Right cardiac atrium (tissue), 5 donors: ENCODE data around the gene GART. TPM values are rescaled to one million over a fixed set of nuclear protein-coding genes. Genes with fewer than 3 reads are reported as not detected.
A peak's percentile ranks its signal among the peaks of the same experiment; 100 is the strongest.

Source experiments
- ATAC-seq, 2 donors: fragments of 200-7000 bp; cut with Tn5 transposase; one replicate each; pipeline versions ENCODE4 v1.8.0 to v1.9.1; 2020; ENCODE audit warnings: moderate library complexity in 2 of 2, mild to moderate bottlenecking in 1 of 2
- DNase-seq, 3 donors: peaks; one replicate each; pipeline ENCODE4 v3.0.0-alpha.2; 2020
- H3K27ac ChIP-seq: one replicate; pipeline ENCODE4 v1.5.1; 2013; ENCODE audit warnings: mild to moderate bottlenecking, low read length, control low read depth, moderate library complexity
- H3K27me3 ChIP-seq: one replicate; pipeline ENCODE4 v1.6.1; 2013; ENCODE audit not compliant: control insufficient read depth, insufficient read depth
- H3K4me1 ChIP-seq: one replicate; pipeline ENCODE4 v1.6.1; 2013; ENCODE audit warnings: low read length; ENCODE audit not compliant: control insufficient read depth, insufficient read depth
- H3K4me3 ChIP-seq: one replicate; pipeline ENCODE4 v1.5.1; 2013; ENCODE audit warnings: low read length, control low read depth
- H3K9me3 ChIP-seq: one replicate; pipeline ENCODE4 v1.6.1; 2013; ENCODE audit warnings: low read length; ENCODE audit not compliant: control insufficient read depth
- WGBS: extraction: QIAGEN DNeasy Blood & Tissue Kit; methylation state at CpG from one replicate; pipeline ENCODE4 v1.1.7; 2013; 5-methylcytosine and 5-hydroxymethylcytosine counted together
- intact Hi-C, 4 donors: fragments of 100-400 bp; cut with DNase I; formaldehyde crosslinking; loops; one replicate each; pipeline versions ENCODE4 v1.11.0 to v1.14.0; 2022 to 2023
- polyA plus RNA-seq: library from polyadenylated mRNA; stranded (reverse); fragments of 200-250 nt; gene quantifications from one replicate; pipeline ENCODE4 v1.2.3, GENCODE V29; 2013
- total RNA-seq, 4 donors: library from RNA; stranded (reverse); fragmentation: NEBNext Ultra II Directional; extraction: Animal tissue kit (Norgen Biotek cat#: 25700); gene quantifications; one replicate each; pipeline ENCODE4 v1.2.1, GENCODE V29; 2021
- donor health status: healthy with polysubstance abuse.
- donor health status: DM: no; HTN: yes; CAD: no.
- donor health status: DM: no; HTN: no; CAD: no.
- donor health status: DM: no; HTN: yes; CAD: no; lungs with severe emphysema.
- donor health status: DM: yes; HTN: yes; CAD: no.

The GART gene
- total and polyA plus RNA-seq, 5 donors, result 12.7 to 47.4 (median 30.2) TPM

DNA sequence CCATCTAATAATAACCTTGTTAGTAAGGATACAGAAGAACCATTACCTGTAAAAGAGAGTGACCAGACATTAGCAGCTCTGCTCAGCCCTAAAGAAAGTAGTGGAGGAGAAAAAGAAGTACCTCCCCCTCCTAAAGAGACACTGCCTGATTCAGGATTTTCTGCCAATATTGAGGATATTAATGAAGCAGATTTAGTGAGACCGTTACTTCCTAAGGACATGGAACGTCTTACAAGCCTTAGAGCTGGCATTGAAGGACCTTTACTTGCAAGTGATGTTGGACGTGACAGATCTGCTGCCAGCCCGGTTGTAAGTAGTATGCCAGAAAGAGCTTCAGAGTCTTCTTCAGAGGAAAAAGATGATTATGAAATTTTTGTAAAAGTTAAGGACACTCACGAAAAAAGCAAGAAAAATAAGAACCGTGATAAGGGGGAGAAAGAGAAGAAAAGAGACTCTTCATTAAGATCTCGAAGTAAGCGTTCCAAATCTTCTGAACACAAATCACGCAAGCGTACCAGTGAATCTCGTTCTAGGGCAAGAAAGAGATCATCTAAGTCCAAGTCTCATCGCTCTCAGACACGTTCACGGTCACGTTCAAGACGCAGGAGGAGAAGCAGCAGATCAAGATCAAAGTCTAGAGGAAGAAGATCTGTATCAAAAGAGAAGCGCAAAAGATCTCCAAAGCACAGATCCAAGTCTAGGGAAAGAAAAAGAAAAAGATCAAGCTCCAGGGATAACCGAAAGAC lies 12.5 kb upstream of the GART start:
- H3K27ac ChIP-seq, result no peak overlapping the region
- WGBS, result 92% methylated on average over 18 of the region's 18 CpGs
- H3K4me3 ChIP-seq, result no peak overlapping the region
- ATAC-seq, result no peak
- H3K4me1 ChIP-seq, result peaks cover 5% of the 10 kb centered on the region
- intact Hi-C loops, result no loop called here
- DNase-seq, result no peak
- H3K27me3 ChIP-seq, result no peaks in the 10 kb centered on the region
- H3K9me3 ChIP-seq, result no peaks in the 10 kb centered on the region

DNA sequence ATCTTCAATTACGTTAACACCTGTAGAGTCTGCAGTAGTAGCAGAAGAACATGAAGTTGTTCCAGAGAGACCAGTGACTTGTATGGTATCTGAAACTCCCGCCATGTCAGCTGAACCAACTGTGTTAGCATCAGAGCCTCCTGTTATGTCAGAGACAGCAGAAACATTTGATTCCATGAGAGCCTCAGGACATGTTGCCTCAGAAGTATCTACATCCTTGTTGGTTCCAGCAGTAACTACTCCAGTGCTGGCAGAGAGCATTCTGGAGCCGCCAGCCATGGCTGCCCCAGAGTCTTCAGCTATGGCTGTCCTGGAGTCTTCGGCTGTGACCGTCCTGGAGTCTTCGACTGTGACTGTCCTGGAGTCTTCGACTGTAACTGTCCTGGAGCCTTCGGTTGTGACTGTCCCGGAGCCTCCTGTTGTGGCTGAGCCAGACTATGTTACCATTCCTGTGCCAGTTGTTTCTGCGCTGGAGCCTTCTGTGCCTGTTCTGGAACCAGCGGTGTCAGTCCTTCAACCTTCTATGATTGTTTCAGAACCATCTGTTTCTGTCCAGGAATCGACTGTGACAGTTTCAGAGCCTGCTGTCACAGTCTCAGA lies 11.2 kb upstream of the GART start:
- 96% methylated on average over 12 of the region's 12 CpGs for WGBS
- DNase-seq (peak in 1 of 3 donors; percentile 29), ATAC-seq (no peak)
- intact Hi-C loops, result no loop called here
- Histone ChIP-seq H3K27me3 (no peaks in the 10 kb centered on the region), H3K4me1 (peaks cover 5% of the 10 kb centered on the region), H3K4me3 (no peak overlapping the region), H3K27ac (no peak overlapping the region), H3K9me3 (no peaks in the 10 kb centered on the region)

GRCh38 chr21:33552093-33552998 lies 10.4 kb upstream of the GART start:
- Histone ChIP-seq H3K27ac (no peak overlapping the region), H3K9me3 (no peaks in the 10 kb centered on the region), H3K4me1 (peaks cover 4% of the 10 kb centered on the region), H3K27me3 (no peaks in the 10 kb centered on the region), H3K4me3 (no peak overlapping the region)
- DNase-seq, result no peak
- peak; percentile 22 to 23 for ATAC-seq
- intact Hi-C loops, result no loop called here
- 97% methylated on average over 24 of the region's 24 CpGs for WGBS

- Histone ChIP-seq H3K4me1 (no peaks in the 10 kb centered on the region), H3K27me3 (no peaks in the 10 kb centered on the region), H3K27ac (no peak overlapping the region), H3K4me3 (no peak overlapping the region), H3K9me3 (no peaks in the 10 kb centered on the region)
- intact Hi-C loops, result no loop called here
- ATAC-seq (no peak), DNase-seq (no peak)
- WGBS, result over 99% methylated on average over 2 of the region's 2 CpGs
These were observed 9.7 kb upstream of the GART start for GRCh38 chr21:33551664-33552063.

- no peaks in the 10 kb centered on the region for H3K27me3 ChIP-seq
- H3K4me1 ChIP-seq, result no peaks in the 10 kb centered on the region
- no peaks in the 10 kb centered on the region for H3K9me3 ChIP-seq
- H3K4me3 ChIP-seq, result no peak overlapping the region
- peak; percentile 15 to 28 for ATAC-seq
- H3K27ac ChIP-seq, result no peak overlapping the region
- peak in 2 of 3 donors; percentile 36 to 52 for DNase-seq
- 96% methylated on average over 23 of the region's 23 CpGs for WGBS
- intact Hi-C loops, result no loop called here
These were observed 9.1 kb upstream of the GART start for GRCh38 chr21:33550772-33551660.

DNA sequence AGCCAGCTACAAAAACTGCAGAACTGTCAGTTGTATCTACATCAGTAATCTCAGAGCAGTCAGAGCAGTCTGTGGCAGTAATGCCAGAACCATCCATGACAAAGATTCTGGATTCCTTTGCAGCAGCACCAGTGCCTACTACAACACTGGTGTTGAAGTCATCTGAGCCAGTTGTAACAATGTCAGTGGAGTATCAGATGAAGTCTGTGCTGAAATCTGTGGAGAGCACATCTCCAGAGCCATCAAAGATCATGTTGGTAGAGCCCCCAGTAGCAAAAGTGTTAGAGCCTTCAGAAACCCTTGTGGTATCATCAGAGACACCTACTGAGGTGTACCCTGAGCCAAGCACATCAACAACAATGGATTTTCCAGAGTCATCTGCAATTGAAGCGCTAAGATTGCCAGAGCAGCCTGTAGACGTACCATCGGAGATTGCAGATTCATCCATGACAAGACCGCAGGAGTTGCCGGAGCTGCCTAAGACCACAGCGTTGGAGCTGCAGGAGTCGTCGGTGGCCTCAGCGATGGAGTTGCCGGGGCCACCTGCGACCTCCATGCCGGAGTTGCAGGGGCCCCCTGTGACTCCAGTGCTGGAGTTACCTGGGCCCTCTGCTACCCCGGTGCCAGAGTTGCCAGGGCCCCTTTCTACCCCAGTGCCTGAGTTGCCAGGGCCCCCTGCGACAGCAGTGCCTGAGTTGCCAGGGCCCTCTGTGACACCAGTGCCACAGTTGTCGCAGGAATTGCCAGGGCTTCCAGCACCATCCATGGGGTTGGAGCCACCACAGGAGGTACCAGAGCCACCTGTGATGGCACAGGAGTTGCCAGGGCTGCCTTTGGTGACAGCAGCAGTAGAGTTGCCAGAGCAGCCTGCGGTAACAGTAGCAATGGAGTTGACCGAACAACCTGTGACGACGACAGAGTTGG lies 8.2 kb upstream of the GART start:
- intact Hi-C loops, result no loop called here
- 96% methylated on average over 19 of the region's 19 CpGs for WGBS

DNA sequence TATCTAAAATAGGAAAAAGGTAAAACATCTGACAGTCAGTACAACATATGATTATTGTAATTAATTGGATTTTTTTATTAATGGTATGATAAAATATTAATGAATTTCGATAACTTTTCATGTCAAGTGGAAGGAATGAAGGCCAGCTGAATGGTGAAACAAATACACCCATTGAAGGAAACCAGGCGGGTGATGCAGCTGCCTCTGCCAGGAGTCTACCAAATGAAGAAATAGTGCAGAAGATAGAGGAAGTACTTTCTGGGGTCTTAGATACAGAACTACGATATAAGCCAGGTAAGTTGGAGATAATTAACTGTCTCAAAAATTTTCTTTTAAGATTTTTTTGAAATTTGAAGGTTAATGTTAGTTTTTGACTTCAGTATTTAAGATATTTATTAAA lies 4.2 kb upstream of the GART start:
- DNase-seq, result no peak
- intact Hi-C loops, result no loop called here
- Histone ChIP-seq H3K9me3 (no peaks in the 10 kb centered on the region), H3K4me1 (no peaks in the 10 kb centered on the region), H3K27ac (no peak overlapping the region), H3K27me3 (no peaks in the 10 kb centered on the region), H3K4me3 (no peak overlapping the region)
- 57% methylated on average over 3 of the region's 3 CpGs for WGBS
- ATAC-seq, result no peak

More for the DNA sequence above, 8.2 kb upstream of the GART start:
- DNase-seq (peak in 1 of 3 donors; percentile 46), ATAC-seq (peak; percentile 8 to 9)
- H3K4me3 ChIP-seq, result no peak overlapping the region
- no peaks in the 10 kb centered on the region for H3K9me3 ChIP-seq
- H3K4me1 ChIP-seq, result no peaks in the 10 kb centered on the region
- H3K27me3 ChIP-seq, result no peaks in the 10 kb centered on the region
- no peak overlapping the region for H3K27ac ChIP-seq

DNA sequence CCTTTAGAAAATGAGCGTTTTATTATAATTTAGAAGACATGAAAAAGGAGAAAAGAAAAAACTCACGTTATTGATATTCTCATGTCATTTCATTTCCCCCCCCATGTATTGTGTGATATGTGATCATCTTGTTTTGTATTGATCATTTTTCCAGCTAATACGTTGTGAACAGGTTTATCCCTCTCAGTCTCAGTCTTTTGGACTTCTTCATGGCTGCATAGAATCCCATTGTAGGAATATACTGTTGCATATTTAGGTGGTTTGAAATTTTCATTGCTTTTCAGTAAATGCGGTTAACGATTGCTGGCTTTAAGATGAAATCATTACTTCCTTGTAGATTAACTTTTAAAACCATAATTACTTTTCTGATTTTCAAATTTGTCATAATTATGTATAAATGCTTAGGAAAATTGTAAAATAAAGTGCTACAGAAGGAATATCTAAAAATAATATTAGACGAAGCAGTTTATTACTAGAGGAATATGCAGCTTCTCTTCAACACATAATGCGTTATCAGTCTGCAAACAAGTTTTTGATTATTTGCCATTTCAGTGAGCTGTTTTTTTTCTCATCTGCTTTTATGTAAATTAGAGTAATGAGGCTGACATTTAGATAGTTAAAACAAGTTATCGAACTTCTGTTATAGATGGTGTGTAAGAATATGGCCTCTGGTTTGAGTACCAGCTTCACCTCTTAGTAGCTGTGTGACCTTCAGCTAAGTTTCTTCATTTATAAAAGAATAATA lies 2.7 kb upstream of the GART start:
- H3K4me1 ChIP-seq, result no peaks in the 10 kb centered on the region
- H3K27ac ChIP-seq, result no peak overlapping the region
- ATAC-seq, result no peak
- DNase-seq, result no peak
- H3K9me3 ChIP-seq, result no peaks in the 10 kb centered on the region
- H3K4me3 ChIP-seq, result peak overlapping the region; percentile 99
- WGBS, result 9% methylated on average over 8 of the region's 8 CpGs
- no peaks in the 10 kb centered on the region for H3K27me3 ChIP-seq
- intact Hi-C loops, result no loop called here

- under 1% methylated on average over 26 of the region's 26 CpGs for WGBS
- Histone ChIP-seq H3K4me3 (peak overlapping the region; percentile 99), H3K27ac (peak overlapping the region; percentile 95), H3K27me3 (no peaks in the 10 kb centered on the region), H3K4me1 (no peaks in the 10 kb centered on the region), H3K9me3 (no peaks in the 10 kb centered on the region)
- intact Hi-C loops, result no loop called here
- ATAC-seq (peak in 1 of 2 donors; percentile 60), DNase-seq (peak in 2 of 3 donors; percentile 85 to 87)
These were observed 1.7 kb upstream of the GART start for GRCh38 chr21:33543505-33544129.
